Activated CD8-positive, alpha-beta memory T cell treated with anti-CD3 and anti-CD28 coated beads for 36 hours (primary cell): Measurements from ENCODE around the gene NCAM1. TPM values are rescaled to one million over a fixed set of nuclear protein-coding genes. Genes with fewer than 3 reads are reported as not detected.
"Not testable (repeated sequence)": the region's sequence is repeated elsewhere in the genome, so short reads cannot be mapped to it uniquely, and the experiment has no call there.

ENCODE experiments used
- CTCF ChIA-PET: fragments of 350-600 bp; sonication (Branson Sonifier 250); formaldehyde crosslinking; loops from one replicate; lab custom pipeline; 2021; ENCODE audit warnings: antibody characterized with exemption; lab: Charles Lee
- POLR2A ChIA-PET: fragments of 350-600 bp; sonication (Branson Sonifier 250); formaldehyde crosslinking; loops from one replicate; lab custom pipeline; 2021; ENCODE audit warnings: antibody characterized with exemption; lab: Charles Lee
- total RNA-seq, 2 experiments: library from RNA; stranded (reverse); gene quantifications; one replicate each; pipeline ENCODE4 v1.2.3, GENCODE V29; 2021

The NCAM1 gene
- total RNA-seq, 2 experiments from 2014 or later, result 0.11 TPM; not detected in 1

DNA sequence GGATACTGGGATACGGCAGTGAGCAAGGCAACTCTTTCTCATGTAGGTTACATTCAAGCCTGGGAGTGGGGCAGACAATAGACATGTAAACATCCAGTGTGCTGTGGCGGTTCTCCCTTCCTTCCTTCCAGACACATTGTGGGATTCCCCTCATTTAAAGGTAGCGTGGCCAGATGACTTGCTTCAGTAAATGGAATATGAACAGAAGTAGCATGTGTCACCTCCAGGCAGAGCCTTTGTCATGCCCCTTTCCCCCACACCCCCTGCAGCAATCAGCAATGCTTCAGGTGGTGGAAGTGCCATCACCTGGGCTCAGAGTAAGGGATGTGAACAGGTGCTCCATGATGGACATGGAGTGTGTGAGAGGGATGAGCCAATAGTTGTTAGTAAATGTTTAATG is 318.4 kb downstream of the NCAM1 start:
- CTCF ChIA-PET, result interaction anchor here (1.7 kb wide), 1 partner anchor 10 kb away, joined by 7 read pairs; no protein-coding TSS in a partner anchor
- POLR2A ChIA-PET, result no interaction called here

GRCh38 chr11:113281052-113281725 is 320.0 kb downstream of the NCAM1 start:
- CTCF ChIA-PET, result no interaction called here
- POLR2A ChIA-PET, result no interaction called here

DNA sequence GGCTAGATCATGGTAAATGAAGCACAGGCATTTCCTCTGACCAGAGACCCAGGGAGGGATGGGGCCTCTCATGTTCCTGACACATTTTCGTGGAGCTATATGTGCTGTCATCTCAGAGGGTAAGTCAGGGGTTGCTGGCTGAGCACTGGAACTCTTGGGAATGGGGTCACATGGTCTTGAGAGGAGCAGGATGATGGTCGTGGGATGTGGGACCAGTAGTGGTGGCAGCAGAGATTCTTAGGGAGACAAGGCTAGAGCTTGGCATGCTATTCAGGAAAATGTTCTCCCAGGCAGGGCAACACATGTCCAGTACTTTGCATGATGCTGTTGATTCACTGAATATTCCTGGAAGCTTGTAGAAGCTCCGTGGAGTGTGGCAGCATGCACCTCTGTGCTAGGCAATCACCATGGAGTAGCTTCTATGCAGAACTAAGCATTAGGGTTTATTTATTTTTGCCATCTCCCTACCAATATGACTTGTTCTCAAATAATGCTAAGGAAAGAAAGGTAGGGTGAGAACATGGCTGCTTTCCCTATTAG is 321.7 kb downstream of the NCAM1 start:
- ChIA-PET POLR2A (no interaction called here), CTCF (no interaction called here)

DNA sequence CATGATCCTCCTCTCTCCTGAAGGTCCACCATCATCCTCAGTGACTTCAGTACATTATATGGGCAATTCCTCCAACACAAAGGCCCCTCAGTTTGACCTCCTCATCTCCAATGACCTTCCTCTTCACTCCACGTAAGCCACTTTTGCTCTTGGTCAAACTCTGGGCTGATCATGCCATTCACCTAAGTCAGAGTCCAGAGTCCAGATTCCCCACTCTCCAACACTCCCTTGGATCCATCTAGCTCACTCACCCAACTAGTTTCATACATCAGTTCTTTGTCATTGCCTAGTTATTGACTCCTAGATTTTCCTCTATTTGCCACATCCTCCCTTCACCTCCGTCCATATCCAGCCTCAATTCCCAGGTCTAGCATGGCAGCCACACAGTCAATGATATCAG is 322.7 kb downstream of the NCAM1 start:
- POLR2A ChIA-PET, result no interaction called here

GRCh38 chr11:113286009-113286408 is 324.8 kb downstream of the NCAM1 start:
- ChIA-PET POLR2A (no interaction called here), CTCF (no interaction called here)

More for the DNA sequence above, 322.7 kb downstream of the NCAM1 start:
- CTCF ChIA-PET, result no interaction called here

DNA sequence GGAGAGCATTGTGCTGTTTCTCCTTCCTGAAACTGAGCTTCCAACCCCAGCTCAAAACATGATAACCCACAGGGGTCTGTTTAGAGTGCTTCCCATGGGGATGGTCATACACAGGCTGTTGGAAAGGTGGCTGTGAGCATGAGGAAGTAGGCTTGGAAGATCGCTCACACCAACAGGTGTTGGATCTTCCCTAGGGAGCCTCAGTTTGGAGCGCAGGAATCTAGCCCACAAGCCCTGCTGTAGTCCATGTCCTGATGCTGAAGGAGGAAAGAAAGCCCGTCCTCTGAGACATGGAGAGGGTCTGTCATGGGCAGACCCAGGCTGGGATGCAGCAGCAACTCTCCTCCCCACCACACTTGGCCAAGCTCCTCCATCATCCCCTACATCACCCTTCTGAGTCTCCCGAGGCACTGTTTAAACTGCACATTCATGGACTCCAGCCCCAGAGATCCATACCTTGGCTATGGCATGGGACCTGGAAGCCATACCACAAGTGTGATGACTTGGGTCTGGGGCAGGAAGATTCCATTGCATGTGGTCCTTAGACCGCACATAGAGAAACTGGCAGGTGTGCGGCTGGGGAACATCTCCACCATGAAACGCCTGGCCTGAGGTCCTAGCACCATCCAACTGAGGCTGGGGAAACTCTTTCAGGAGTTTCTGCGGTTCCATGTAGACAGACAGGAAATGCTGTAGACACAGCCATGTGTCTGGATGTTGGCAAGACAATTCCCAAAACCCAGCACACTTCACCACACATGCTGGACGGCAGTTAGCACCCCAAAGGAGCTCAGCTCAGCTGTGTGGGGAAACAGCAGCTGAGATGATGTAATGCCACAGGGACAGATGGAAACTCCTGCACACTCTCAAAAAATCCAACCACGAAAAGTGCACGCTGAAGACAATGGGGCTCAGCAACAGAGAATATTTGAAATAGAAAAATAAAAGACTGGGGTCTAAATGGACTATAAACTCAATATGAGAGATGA is 325.6 kb downstream of the NCAM1 start:
- CTCF ChIA-PET, result no interaction called here
- POLR2A ChIA-PET, result no interaction called here

- ChIA-PET CTCF (interaction anchor here (1.4 kb wide), 1 partner anchor 12 kb away, joined by 4 read pairs; no protein-coding TSS in a partner anchor), POLR2A (no interaction called here)
These were observed 326.6 kb downstream of the NCAM1 start for GRCh38 chr11:113287801-113288200.

DNA sequence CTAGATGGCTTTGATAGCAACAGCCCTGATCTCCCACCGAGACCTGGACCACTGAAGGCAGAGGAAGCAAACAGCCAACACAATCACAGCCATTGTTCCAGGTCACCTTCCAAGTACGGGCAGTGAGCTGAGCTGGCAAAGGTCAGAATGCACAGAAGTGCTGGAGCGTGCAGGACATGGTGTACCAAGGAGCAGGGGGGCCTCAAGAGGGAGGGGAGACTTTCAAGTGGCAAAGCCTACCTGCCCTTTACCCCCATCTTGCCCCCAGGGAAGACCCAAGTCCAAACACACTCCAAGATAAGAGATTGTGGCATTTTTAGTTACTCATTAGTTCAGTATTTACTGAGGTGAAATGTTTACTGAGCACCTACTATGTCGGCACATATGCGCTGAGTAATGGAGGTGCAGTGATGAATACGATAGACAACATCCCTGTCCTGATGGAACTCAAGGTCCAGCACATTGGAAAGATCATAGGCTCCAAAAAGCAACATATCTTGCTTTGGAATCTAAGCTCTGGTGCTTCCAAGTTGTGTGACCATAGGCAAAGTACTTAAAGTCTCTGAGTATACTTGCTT is 327.2 kb downstream of the NCAM1 start:
- ChIA-PET CTCF (interaction anchor here (1.4 to 1.9 kb wide), 3 partner anchors 13 to 1008 kb away, joined by 4 to 20 read pairs (median 4); no protein-coding TSS in a partner anchor), POLR2A (no interaction called here)

GRCh38 chr11:113289431-113290187 is 328.4 kb downstream of the NCAM1 start:
- ChIA-PET CTCF (interaction anchor here (0.6 to 2.0 kb wide), 10 partner anchors 9 to 1009 kb away, joined by 3 to 20 read pairs (median 4); no protein-coding TSS in a partner anchor), POLR2A (no interaction called here)

- CTCF ChIA-PET, result no interaction called here
These were observed 332.7 kb downstream of the NCAM1 start for GRCh38 chr11:113293936-113294335.

DNA sequence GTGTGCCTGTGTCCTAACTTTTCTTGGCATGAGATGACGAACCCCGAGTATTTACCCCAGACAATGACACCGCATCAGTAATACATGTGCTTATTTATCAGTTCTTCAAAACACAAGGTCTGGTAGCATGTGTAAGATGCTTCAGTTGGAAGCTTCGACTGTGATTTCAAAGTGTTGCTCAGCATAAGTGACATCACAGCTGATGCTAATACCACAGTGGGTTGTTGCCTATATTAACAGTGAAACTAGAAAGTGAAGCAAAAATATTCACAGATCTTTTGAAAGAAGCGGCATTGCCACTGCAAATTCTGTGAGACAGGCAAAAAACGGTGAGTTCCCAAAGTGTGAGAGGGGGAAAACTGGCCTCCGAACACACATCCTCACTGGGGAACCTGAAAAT is 334.8 kb downstream of the NCAM1 start:
- POLR2A ChIA-PET, result no interaction called here
- CTCF ChIA-PET, result no interaction called here

More at GRCh38 chr11:113293936-113294335, 332.7 kb downstream of the NCAM1 start:
- POLR2A ChIA-PET, result no interaction called here

DNA sequence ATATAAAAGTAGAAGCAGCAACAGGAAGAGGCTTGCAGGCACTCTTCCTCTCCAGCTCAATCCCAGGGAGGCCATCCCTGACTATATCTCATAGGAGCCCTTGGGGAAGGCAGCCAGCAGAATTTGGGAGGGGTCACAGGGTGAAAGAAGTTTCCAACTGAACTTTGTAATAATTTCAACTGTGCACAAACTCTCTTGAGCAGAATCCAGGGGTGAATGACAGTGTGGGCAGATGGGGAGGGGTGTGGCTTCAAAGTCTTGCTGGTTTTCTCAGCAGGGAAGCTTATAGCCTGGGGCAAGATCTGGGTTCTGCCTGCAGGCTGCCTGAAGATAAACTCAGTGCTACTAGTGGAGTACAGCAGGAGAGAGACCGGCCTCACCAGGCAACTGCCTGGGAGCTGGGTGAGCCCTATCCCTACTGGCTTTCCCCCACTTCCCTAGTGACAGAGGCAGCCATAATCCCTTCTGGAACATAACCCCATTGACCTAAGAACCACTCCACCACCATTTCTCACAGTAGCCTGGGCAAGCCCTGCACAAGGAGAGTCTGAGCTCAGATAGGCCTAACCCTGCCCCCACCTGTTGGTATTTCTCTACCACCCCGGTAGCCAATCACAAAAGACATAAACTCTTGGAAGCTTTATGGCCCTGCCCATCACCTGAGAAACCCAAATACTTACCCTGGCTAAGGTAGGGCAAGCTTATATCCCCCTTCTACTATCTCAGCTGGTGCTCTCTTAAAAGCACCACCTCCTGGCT is 335.4 kb downstream of the NCAM1 start:
- CTCF ChIA-PET, result no interaction called here
- POLR2A ChIA-PET, result no interaction called here

- CTCF ChIA-PET, result interaction anchor here (1.8 kb wide), 1 partner anchor 9 kb away, joined by 6 read pairs; no protein-coding TSS in a partner anchor
- POLR2A ChIA-PET, result not testable (repeated sequence)
These were observed 337.3 kb downstream of the NCAM1 start for GRCh38 chr11:113298496-113298895.

GRCh38 chr11:113304916-113305315 is 343.7 kb downstream of the NCAM1 start:
- ChIA-PET POLR2A (no interaction called here), CTCF (interaction anchor here (0.9 to 1.6 kb wide), 2 partner anchors 15 to 441 kb away, joined by 3 to 6 read pairs; no protein-coding TSS in a partner anchor)

- ChIA-PET POLR2A (no interaction called here), CTCF (interaction anchor here (0.9 to 1.6 kb wide), 3 partner anchors 9 to 440 kb away, joined by 3 to 6 read pairs (median 3); partner anchors contain the start of gene TTC12)
These were observed 344.5 kb downstream of the NCAM1 start for GRCh38 chr11:113305440-113306336.

- POLR2A ChIA-PET, result no interaction called here
- CTCF ChIA-PET, result interaction anchor here (0.8 kb wide), 1 partner anchor 464 kb away, joined by 3 read pairs; no protein-coding TSS in a partner anchor
These were observed 347.4 kb downstream of the NCAM1 start for GRCh38 chr11:113308601-113309000.

- ChIA-PET CTCF (interaction anchor here (1.4 to 1.7 kb wide), 2 partner anchors 61 to 485 kb away, joined by 3 read pairs; no protein-coding TSS in a partner anchor), POLR2A (no interaction called here)
These were observed 350.3 kb downstream of the NCAM1 start for GRCh38 chr11:113311536-113311935.
